Fibroblast of lung (primary cell): ENCODE results near the gene DNHD1.

Experiments used
- EZH2 ChIP-seq: IDR thresholded peaks from 2 replicates; pipeline ENCODE4 v1.5.1; 2012; ENCODE audit warnings: low read length, control low read depth, mild to moderate bottlenecking; ENCODE audit errors: missing control alignments
- TF ChIP-seq, protein P1 (sequence below), 2 donors: IDR thresholded peaks in 1 of 2; conservative IDR thresholded peaks in 1 of 2; 1 replicate in 1 of 2; 2 replicates in 1 of 2; pipeline ENCODE4 v1.5.1; 2011 to 2012; ENCODE audit warnings: low read length in 2 of 2, control low read depth in 1 of 2, inconsistent platforms in 1 of 2, low read depth in 1 of 2, mild to moderate bottlenecking in 1 of 2

DNA sequence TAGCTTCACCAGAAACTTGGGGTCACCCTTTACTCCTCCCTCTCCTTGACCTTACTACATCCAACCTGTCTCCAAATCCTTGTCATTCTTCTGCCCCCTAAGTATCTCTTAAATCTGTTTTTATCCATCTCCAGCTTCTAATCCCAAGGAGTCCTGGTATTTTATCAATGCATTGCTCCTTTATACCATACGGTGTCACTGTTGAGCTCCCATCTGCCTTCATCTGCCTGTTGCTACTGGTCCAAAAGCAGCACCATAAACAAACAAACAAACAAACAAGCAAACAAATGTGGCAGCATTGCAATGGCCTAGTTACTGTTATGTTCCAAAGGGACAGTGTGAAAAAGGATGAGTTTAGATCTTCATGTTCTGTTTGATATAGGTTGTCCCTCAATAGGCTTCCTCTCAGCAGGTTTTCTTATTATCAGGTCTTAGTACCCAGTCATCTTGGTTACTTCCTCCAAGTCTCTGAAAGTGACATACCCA lies 34.2 kb downstream of the DNHD1 start:
- TF ChIP-seq, protein P1, sequence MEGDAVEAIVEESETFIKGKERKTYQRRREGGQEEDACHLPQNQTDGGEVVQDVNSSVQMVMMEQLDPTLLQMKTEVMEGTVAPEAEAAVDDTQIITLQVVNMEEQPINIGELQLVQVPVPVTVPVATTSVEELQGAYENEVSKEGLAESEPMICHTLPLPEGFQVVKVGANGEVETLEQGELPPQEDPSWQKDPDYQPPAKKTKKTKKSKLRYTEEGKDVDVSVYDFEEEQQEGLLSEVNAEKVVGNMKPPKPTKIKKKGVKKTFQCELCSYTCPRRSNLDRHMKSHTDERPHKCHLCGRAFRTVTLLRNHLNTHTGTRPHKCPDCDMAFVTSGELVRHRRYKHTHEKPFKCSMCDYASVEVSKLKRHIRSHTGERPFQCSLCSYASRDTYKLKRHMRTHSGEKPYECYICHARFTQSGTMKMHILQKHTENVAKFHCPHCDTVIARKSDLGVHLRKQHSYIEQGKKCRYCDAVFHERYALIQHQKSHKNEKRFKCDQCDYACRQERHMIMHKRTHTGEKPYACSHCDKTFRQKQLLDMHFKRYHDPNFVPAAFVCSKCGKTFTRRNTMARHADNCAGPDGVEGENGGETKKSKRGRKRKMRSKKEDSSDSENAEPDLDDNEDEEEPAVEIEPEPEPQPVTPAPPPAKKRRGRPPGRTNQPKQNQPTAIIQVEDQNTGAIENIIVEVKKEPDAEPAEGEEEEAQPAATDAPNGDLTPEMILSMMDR (conservative IDR thresholded peaks at IDR 0.05 in 1 of 2, IDR thresholded peaks at IDR 0.05 in 1 of 2; ENCODE audit: low read depth in 1 of 2, low read length in 2 of 2), result peak; percentile 89
- no peak for TF ChIP-seq EZH2
